GM19023 (cell line): ENCODE results near the gene CD48.
A peak's percentile ranks its signal among the peaks of the same experiment; 100 is the strongest.

Experiments
- ATAC-seq: cut with Tn5 transposase; IDR thresholded peaks from one replicate; pipeline ENCODE4 v1.9.1; 2021; ENCODE audit warnings: mild to moderate bottlenecking, moderate library complexity; ENCODE audit not compliant: unreplicated experiment

The CD48 gene

DNA sequence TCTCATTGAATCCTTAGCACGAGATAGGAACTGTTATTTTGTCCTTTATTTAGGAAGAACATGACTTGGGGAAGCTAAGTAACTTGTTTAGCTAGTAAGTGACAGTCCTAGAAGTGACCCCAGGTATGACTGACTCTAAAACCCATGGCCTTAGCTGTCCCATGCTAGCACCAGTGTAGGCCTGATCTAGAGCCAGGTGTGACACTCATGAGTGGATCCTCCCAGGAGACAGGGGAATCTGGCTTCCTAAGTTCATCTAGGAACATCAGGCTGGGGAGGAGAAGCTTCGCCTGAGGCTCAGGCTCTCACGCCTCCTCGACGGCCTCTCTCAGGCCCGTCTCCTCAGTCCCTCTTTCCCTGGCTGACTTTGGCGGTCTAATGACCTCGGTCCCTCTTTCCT is 31.2 kb downstream of the CD48 start:
- ATAC-seq, result no peak

DNA sequence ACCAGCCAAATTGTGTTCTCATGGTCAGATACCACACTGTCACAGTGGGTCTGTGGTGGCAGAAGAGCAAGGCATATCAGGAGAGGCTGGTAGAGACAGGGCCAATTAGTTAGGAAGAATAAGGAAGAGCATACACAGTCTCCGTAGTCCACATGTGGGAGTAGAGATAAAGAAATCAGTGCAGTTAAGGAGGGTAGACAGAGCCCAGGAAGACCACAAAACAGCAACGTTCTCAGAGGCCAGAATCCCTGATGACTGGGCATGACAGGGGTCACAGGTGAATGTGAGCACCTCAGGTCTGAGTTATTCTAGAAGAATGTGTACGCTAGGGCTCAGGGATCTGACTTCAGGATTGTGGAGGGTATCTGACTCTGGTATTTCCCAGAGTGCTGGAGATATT is 31.7 kb downstream of the CD48 start:
- ATAC-seq, result no peak

DNA sequence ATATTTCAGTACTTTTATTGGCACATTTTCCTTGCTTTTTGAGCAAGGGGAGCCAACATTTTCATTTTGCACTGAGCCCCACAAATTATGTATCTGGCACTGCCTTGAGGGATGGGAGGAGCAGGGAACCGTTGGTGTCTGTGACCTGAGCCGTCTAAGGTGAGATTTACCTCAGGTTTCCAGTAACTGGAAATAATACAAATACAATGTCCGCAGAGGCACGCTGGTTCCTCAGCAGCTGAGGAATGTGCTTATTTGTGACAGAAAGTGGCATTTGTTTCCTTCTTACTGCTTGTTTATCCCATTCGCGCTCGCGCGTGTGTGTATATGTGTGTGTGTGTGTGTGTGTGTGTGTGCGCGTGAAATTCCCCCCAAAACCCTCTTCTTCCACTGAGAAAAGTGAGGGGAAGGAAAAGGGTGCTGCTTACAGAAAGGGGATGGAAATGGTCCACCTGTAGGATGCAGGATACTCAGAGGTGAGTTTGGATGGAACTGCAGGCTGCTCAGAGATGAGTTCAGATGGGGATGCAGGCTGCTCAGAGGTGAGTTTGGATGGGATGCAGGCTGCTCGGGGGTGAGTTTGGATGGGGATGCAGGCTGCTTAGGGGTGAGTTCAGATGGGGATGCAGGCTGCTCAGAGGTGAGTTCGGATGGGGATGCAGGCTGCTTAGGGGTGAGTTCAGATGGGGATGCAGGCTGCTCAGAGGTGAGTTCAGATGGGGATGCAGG is 34.6 kb downstream of the CD48 start:
- ATAC-seq, result no peak

DNA sequence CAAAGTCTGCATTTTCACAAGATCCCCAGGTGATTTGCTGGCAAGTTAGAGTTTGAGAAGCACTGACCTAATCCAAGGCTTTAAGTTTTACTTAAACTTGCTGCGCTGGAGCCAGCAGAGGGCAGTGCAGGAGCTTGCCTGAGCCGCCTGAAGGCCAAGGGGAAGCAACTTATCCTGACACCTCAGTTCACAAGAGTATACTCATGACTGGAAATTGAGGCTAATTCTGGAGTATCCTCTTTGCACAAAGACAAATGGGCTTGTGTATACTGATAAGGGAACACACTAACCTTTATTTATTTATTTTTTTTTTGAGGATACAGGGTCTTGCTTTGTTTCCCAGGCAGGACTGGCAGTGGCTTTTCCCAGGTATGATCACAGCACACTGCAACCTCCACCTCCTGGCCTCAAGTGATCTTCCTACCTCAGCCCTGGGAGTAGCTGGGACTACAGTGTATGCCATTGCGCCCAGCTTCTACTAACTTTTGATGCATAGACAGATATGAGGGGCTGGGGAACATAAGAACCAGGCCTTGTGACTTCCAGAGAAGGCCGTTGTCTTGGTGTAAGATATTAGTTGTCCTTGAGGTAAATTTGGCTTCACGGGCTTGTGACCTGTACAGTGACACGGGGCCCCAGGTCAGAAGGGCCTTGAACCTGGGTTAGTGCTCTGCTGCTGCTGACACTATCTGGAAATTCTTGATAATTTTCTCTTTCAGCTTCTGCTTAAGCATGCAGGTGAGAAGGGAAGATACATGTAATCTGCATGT is 35.8 kb downstream of the CD48 start:
- peak; percentile 62 for ATAC-seq

GRCh38 chr1:160674415-160674814 is 37.2 kb downstream of the CD48 start:
- no peak for ATAC-seq

DNA sequence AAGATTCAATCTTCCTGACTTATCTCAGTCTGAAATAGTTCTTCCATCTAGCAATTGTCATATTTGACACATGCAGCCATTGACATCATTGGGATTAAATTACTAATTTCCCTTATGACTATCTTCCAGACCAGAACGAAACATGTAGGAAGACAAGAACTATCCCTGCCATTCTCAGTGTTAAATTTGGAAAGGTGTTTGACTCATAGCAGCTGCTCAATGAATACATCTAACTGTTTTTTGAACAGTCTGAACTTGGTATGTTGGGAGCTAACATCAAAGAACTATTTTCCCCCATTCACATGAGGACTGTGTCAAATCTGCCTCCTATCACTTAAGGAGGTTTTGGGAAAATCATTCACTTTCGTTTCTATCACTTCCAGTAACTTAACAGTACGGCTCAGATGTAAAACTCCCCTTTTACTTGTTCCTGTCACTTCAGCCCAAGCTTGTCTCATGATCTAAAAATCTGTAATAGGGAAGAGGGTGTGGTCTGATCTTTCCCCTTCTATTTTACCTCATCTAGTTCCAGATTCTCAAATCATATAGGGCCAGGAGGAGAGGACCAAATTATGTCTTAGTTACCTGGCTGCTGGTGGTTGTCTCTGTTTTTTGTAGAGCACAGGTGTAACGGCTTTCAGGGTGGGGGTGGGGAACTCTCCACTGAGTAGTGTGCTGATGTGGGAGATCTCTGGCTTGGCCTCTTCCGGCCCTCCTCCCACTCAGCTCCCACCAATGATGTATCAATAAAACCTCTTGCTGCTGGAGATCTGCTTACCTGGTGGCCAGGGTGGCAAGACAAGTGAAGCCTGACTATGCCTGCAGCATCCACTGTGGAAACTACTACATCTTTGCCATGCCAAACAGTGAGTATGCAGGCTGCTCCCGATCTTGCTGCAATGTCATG is 38.6 kb downstream of the CD48 start:
- no peak for ATAC-seq

DNA sequence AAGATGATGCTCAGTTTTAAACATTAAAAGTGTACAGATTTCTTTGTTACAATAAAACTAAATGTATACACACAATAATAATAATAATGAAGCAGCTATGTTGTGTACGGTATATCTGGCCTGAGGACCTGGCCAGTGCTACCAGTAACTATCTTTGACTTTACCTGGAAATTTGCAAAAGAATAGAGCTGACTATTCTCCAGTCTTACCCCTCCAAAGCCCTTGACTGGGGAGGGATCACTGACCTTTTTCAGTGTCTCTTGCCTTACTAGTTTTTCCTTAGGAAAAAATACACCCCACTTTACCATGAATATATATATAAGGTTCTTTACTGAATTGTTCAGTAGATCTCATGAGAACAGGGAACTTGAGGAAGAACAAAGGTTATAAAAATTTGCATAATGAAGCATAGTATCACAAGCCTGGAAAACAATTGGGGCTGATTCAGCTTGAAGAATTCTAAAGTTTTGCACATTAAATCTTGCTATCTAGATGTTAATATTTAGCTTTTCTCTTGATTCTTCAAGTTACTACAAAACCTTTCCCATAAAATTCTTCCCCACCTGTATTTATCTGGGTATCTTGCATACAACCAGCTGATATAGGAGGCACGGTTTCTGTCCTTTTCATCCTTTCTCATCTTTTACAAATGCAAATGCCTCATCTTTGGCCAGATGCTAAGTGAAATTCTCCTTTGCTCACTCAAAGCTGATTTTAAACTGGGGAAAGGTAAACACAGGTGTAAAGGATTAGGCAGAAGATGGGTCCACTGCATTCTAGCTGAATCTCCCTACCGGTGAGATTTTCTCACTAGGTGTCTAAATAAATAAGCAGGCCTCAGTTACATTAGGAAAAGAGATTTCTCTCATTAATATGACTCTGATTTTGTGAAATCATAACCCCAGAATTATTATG is 39.8 kb downstream of the CD48 start:
- no peak for ATAC-seq

GRCh38 chr1:160670701-160671100 is 40.9 kb downstream of the CD48 start:
- ATAC-seq, result no peak

DNA sequence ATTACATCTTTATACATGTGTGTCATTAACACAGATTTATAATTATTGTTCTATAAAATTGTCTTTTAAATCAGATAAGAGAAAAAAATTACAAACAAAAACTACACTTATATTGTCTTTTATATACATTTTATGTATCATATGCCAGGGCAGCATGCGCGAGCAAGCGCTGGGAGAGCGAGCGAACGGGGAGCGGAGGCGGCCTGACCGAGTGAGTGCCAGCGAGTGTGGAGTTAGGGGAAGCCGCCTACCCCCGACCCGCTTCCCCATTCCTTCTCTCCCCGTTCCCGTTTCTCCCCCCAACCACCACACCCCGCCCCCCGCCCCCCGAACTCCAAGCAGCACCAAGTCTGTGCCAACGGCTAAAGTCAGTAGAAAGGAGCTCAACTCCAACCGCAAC is 41.8 kb downstream of the CD48 start:
- no peak for ATAC-seq

DNA sequence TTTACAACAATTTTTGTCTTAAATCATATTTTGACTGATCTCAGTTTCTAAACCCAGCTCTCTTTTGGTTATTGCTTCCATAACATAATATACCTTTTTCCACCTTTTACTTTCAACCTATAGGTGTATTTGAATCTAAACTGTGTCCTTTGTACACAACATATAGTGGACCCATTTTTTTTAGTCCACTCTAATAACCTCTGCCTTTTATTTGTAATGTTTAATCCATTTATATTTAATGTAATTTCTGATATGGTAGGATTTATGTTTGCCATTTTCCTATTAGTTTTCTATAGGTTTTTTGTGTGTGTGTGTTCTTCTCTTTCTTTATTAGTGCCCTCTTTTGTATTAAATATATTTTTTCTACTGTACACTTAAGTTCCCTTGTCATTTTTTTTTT is 42.3 kb downstream of the CD48 start:
- ATAC-seq, result no peak

DNA sequence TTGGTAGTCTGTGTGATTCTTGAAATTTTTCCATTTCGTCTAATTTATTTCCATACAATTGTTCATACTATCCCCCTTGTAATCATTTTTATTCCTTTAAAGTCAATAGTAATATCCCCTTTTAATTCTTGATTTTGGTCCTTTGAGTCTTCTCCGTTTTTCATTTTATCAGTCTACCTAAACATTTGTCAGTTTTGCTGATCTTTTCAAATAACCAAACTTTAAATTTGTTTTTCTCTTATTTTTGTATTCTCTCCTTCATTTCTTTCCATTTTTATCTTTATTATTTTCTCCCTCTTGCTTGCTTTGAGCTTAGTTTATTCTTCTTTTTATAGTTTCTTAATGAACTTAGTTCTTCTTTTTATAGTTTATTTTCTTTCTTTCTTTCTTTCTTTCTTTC is 43.7 kb downstream of the CD48 start:
- no peak for ATAC-seq

GRCh38 chr1:160666079-160666442 is 45.6 kb downstream of the CD48 start:
- ATAC-seq, result no peak

DNA sequence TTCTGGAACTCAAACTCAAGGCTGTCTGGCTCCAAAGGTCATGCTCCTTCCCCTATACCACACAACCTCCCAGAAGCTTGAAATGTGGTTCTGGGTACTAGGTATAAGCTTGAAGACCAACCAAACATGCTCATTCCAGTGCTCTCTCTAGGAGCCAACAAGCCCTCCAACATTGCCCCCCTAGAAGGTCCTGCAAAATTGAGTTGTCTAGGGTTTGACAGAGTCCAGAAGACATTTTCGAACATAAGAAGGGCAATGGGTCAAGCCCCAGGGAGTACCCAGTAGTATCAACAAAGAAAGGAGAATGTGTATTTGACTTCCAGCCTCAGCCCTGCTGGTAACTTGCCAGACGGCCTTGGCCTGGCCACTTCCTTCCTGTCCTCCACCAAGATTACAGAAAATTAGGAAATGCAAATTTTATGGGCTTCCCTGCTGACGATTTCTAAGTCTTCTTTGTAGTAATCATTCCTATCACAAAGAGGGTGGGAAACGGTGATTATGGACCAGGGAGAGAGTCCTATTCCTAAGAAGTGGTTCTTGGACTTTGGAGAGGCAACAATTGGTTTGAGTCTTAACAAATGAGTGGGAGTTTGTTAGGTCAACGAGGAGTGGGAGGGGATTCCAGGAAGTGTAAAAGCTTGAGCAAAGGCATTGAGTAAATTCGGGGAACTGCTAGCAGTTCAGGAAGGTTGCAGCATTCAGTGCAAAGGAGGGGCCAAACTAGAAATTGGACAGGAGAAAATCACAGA is 46.1 kb downstream of the CD48 start:
- no peak for ATAC-seq

DNA sequence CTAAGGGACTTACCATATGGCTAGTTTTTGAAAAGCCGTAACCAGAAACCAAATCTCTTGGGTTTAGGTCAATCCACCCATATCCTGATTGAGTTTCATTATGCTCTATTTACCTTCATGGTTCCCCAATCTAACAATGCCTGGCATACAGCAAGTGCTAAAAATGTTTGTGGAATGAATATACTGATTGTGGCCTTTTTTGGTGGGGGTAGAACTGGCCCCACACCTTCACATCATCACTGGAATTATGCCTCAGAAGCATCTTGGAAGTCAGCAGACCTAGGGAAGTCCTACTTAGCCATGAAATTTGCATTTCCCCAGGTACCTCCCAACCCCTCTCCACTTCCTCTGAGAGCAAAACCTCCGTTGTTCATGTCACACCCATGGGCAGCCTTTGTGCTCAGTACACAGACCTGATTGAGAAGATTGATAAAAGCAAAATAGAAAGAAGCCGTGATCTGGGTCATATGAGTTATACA is 47.0 kb downstream of the CD48 start:
- peak; percentile 70 for ATAC-seq

GRCh38 chr1:160662910-160663309 is 48.7 kb downstream of the CD48 start:
- ATAC-seq, result no peak

- no peak for ATAC-seq
These were observed 52.1 kb downstream of the CD48 start for GRCh38 chr1:160659566-160659965.

GRCh38 chr1:160658814-160659193 is 52.8 kb downstream of the CD48 start:
- no peak for ATAC-seq

DNA sequence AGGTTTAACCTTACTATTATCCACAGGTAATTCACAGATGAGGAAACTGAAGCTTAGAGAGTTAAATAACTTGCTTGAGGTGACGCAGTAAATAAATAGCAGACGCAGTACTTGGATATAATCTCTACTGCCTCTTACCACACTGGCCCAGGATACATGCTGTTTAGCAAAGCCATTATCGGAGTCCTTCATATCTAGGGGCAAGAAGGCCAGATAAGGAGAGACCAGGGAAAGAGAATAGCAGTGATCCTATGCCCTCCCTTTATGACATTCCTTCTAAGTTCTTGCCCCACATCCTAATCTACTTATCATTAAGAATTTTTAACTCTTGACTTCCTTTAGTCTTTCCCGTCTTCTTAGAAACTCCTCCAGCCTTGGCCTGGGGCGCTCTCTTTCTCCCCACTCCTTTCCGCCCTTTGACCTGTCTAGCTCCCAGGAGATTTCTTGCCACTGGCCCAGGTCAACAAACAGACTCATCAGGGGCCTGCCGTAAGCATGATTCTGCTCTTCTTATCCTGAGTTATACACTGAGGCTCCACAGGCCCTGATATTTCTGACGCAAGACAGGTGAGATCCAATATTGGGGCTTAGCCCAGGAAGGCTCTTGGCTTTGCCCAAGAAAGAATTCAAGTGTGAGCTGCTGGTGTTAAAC is 53.3 kb downstream of the CD48 start:
- ATAC-seq, result no peak

GRCh38 chr1:160657250-160657781 is 54.3 kb downstream of the CD48 start:
- ATAC-seq, result no peak
